Fibroblast of mammary gland (primary cell): ENCODE measurements around the gene PRKCZ.

Experiments used
- DNase-seq: peaks from one replicate; pipeline ENCODE4 v3.0.0-alpha.2; 2010; ENCODE audit warnings: low read depth
- H3K4me3 ChIP-seq: 2 replicates; pipeline ENCODE4 v1.5.1; 2011; ENCODE audit warnings: low read depth, mild to moderate bottlenecking, low read length, moderate library complexity; ENCODE audit not compliant: control insufficient read depth
- TF ChIP-seq, protein P1 (sequence below): conservative IDR thresholded peaks from 2 replicates; pipeline ENCODE4 v1.5.1; 2011; ENCODE audit warnings: low read depth, low read length, inconsistent platforms; ENCODE audit not compliant: control insufficient read depth, insufficient read depth

PRKCZ gene

DNA sequence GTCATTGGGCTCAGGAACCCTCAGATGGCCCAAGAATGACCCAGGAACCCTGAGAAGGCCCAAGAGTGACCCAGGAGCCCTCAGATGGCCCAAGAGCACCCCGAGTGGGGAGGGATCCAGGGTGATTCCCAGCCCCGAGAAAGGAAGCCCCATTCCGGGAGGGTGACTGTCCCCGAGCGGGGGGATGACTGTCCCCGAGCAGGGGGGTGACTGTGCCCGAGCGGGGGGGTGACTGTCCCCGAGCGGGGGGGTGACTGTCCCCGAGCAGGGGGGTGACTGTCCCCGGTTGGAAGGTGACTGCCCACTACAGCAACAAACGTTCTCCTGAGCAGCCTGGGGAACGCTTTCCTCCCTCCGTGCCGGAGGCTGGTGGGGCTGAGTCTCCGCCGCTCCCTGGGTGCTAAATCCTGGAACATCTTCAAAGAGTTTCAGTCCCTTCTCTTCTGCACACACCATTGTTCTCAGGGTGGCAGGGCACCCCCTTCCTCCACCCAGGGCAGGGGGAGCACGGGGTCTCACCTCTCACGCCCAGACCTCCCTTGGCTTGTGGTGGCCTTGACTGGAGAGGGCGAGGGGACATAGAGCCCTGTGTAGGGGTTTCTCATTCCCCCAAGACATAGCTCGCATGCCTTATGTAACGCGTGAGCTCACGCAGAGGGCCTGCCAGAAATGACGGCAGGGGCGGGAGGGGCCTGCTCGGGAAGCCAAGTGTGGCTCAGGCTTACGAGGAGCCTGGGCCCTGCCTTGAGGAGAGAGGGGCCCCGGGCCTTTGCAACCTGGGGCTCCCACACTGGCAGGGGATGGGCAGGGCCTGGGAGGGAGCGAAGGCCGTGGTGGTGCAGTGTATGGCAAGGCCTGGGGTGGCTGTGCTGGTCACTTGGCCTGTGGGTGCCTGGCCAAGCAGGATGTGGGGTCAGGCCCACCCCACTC lies 163.6 kb downstream of the PRKCZ start:
- TF ChIP-seq, protein P1, sequence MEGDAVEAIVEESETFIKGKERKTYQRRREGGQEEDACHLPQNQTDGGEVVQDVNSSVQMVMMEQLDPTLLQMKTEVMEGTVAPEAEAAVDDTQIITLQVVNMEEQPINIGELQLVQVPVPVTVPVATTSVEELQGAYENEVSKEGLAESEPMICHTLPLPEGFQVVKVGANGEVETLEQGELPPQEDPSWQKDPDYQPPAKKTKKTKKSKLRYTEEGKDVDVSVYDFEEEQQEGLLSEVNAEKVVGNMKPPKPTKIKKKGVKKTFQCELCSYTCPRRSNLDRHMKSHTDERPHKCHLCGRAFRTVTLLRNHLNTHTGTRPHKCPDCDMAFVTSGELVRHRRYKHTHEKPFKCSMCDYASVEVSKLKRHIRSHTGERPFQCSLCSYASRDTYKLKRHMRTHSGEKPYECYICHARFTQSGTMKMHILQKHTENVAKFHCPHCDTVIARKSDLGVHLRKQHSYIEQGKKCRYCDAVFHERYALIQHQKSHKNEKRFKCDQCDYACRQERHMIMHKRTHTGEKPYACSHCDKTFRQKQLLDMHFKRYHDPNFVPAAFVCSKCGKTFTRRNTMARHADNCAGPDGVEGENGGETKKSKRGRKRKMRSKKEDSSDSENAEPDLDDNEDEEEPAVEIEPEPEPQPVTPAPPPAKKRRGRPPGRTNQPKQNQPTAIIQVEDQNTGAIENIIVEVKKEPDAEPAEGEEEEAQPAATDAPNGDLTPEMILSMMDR = no peak
- DNase-seq = peak; percentile 82
- H3K4me3 ChIP-seq = no peak overlapping the region

DNA sequence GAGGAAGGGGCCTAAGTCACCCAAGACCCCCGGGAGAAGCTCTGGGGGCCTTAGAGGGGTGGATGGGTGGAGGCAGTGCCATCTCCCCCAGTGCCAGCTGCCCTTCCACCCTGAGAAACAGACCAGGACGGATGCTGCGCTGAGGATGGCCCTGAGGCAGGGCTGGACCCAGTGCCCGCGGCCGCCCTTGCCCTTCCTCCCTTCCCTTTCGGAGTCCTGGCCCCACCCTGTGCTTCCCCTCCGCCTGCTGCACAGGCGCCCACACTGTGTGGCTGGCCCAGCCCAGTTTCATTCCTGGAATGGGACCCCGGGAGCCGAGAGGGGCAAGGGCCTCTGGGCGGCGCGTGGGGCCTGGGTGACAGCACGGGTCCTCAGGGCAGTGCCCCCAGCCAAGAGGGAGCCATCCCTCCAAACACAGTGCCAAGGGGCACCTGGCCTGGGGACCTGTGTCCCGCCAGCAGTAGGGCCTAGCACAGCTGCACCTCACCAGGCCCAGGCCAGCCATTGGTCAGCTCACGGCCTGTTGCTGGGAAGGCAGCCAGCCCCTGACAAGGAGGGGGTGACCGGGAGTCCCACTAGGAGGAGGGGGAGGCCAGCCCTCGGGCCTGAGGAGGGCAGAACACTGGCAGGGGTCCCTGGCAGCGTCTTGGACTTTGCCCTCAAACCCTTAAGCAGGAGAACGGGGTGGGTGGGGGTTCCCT lies 164.5 kb downstream of the PRKCZ start:
- DNase-seq = no peak

DNA sequence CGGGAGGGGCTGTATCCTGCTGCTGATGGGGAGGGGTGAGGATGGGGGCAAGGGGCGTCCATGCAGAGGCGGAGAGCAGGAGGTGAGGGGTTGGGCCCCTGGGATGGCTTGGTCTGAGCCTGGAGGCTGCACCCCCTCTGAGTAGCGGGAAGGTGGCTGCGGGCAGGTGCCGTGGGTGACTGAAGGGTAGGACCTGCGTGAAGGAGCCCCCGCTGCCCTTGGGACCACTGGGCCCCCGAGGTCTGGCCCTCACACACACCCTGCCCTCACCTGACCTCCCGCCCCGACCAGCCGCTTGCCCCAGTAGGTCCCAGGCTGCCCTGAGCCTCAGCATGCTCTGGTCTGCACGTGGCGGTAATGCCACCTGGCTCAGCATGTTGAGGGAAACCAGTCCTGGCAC lies 165.1 kb downstream of the PRKCZ start:
- no peak for DNase-seq
- no peak overlapping the region for H3K4me3 ChIP-seq
- TF ChIP-seq, protein P1 = no peak

More for the DNA sequence above, 164.5 kb downstream of the PRKCZ start:
- TF ChIP-seq, protein P1 = no peak
- no peak overlapping the region for H3K4me3 ChIP-seq

DNA sequence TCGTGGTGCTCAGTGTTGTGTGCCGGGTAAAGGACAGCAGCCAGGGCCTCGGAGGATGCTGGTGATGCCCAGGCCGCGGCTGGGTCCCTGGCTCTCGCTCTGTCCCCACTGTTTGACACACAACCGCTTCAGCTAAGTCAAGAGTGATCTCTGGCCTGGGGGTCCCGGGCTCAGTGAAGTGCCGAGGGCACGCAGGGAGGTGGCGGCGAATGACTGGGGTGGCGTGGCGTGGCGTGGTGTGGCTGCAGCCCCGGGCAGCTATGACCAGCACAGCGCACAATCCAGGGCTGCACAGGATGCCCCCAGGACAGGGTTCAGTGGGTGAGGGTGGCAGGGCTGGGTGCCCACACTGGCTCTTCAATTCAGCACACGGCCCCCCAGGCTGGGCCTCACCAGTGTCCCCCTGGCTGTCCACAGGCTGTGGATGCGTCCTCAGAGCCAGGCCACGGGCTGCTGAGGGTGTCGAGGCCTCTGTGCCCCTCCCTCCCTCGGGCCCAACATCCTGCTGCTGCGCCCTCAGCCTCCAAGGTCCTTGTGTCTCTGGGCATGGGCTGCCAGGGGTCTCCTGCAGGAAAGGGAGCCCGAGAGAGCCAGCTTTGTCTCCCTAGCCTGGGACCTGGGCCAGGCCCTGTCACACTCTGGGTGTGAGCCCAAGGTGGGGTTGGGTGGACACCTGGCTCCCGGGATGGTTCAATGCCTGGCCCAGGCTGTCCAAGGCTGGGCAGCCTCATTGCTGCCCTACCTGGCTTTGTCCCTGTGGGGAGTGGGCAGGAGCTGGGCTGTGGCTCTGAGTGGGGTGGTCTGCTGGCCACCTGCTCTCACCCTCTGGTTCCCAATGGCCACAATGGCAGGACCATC lies 165.9 kb downstream of the PRKCZ start:
- H3K4me3 ChIP-seq = no peak overlapping the region
- TF ChIP-seq, protein P1 = no peak
- no peak for DNase-seq

DNA sequence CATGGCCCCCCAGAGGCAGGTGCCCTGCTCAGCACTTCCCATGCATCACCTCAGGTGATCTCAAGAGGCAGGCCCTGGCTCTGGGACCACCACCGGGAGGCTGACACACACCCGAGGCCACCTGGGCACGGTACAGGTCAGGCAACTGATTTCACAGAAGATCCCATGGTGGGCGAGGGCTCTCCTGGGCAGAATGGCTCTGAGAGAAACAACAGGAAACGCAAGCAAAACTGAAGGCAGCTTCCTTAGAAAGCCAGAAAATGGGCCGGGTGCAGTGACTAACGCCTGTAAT lies 166.5 kb downstream of the PRKCZ start:
- H3K4me3 ChIP-seq = no peak overlapping the region
- TF ChIP-seq, protein P1 = no peak
- DNase-seq = no peak

DNA sequence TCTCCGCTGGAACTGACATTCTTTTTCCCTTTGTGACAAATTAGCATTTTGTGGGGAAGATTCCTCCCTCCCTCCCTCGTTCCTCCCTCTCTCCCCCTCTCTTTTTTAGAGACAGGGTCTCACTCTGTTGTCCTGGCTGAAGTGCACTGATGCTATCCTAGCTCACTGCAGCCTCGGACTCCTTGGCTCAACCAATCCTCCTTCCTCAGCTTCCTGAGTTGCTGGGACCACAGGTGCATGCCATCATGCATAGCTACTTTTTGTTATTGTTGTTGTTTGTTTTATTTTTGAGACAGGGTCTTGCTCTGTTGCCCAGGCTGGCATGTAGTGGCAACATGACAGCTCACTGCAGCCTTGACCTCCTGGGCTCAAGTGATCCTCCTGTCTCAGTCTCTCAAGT lies 171.1 kb downstream of the PRKCZ start:
- TF ChIP-seq, protein P1 = no peak
- no peak overlapping the region for H3K4me3 ChIP-seq
- DNase-seq = no peak
